GM12892 (cell line): ENCODE measurements around the gene SCPEP1.

Experiments used
- POLR2A ChIP-seq: IDR thresholded peaks from 2 replicates; pipeline ENCODE4 v1.6.1; 2011; ENCODE audit warnings: low read depth, low read length, control low read depth
- POLR2AphosphoS5 ChIP-seq: IDR thresholded peaks from 2 replicates; pipeline ENCODE4 v1.6.1; 2011; ENCODE audit warnings: low read depth, low read length, control low read depth
- TAF1 ChIP-seq: IDR thresholded peaks from 2 replicates; pipeline ENCODE4 v1.6.1; 2011; ENCODE audit warnings: low read depth, mild to moderate bottlenecking, control low read depth, low read length, borderline replicate concordance

- TF ChIP-seq POLR2AphosphoS5 (no peak), POLR2A (no peak), TAF1 (no peak)
Measured at GRCh38 chr17:57032343-57032742, 54.4 kb downstream of the SCPEP1 start.
